ENCODE measurements around the gene ATF7.
"Not testable (repeated sequence)": the region's sequence is repeated elsewhere in the genome, so short reads cannot be mapped to it uniquely, and the experiment has no call there.

The ATF7 gene

GRCh38 chr12:53625946-53626701, at the start of gene ATF7:
Gene ATF7, minus strand, starts transcription at chr12:53626382. Its CDS starts 25,382 bp downstream, at chr12:53601000.
- in situ Hi-C loops (cut with HindIII; ENCODE audit: low sequenced_read_pairs) = no loop called here

GRCh38 chr12:53674977-53675700, 49.0 kb upstream of the ATF7 start:
- in situ Hi-C loops (cut with HindIII; ENCODE audit: low sequenced_read_pairs) = no loop called here

- in situ Hi-C loops (cut with HindIII; ENCODE audit: low sequenced_read_pairs) = no loop called here
Observed at GRCh38 chr12:53670971-53671370, 44.8 kb upstream of the ATF7 start.

- in situ Hi-C loops (cut with HindIII; ENCODE audit: low sequenced_read_pairs) = no loop called here
Observed at GRCh38 chr12:53670308-53670707, 44.1 kb upstream of the ATF7 start.

DNA sequence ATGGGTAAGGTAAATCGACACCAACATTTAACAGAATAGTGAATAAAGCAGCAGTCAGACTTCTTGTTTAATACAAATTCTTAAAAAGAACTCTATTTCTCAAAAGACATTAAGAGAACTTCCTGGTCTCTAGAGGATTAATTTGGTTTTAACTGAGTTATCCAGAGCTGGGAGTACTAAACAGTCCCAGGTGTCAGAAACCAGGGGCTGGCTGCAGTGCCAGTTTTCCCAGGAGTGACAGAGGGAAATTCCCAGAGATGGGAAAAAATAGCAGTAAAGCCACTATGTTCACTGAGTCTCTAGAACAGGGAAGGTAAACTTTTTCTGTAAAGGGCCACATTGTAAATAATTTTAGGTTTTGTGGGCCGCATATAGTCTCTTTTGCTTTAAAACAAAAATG, 40.9 kb upstream of the ATF7 start:
- in situ Hi-C loops (cut with HindIII; ENCODE audit: low sequenced_read_pairs) = no loop called here

DNA sequence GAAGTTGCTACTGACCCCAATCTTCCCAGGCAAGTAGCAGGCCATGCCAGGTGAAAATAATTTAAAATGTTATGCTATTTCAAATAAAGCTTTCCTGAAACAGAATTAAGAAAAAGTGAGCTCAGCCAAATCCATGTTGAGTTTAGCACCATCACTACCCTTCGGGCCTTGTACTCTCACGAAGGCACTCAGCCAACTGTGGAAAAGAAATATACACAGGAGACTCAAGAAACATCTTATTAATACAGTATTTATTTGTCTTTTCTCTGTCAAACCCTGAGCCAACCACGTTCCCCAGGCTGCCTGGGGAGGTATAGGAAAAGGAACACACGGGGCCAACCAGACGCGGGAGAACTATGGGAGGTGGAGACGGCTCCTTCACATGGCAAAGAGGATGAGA, 38.8 kb upstream of the ATF7 start:
- in situ Hi-C loops (cut with HindIII; ENCODE audit: low sequenced_read_pairs) = no loop called here

DNA sequence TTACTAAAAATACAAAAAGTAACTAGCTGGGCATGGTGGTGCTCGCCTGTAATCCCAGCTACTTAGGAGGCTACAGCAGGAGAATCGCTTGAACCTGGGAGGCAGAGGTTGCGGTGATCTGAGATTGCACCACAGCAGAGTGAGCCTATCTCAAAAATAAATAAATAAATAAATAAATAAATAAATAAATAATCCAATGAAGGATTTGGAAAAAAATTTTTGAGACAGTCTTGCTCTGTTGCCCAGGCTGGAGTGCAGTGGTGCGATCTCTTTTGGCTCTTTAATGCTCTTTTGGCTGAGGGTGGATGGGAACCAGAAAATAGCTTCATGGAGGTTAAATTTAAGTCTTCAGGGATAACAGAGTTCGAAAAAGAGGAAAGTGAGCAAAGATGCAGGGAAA, 38.0 kb upstream of the ATF7 start:
- in situ Hi-C loops (cut with HindIII; ENCODE audit: low sequenced_read_pairs) = no loop called here

DNA sequence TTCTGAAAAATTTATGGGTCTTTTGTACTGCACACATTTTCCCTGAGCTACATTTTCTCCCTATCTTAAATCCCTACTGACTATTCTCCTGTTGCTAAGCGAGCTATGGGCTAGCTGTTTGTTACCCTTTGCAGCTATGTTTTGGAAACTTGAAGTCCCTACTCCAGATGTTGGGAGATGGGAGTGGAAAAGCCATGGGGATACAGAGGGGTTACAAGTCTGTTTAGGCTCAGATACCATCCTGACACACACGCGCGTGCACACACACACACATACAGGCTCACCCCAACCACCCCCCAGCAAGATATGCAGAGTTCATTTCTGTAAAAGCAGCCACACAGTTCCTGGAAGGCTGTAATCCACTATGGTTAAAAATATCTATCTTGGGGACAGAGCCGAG, 33.9 kb upstream of the ATF7 start:
- in situ Hi-C loops (cut with HindIII; ENCODE audit: low sequenced_read_pairs) = no loop called here

DNA sequence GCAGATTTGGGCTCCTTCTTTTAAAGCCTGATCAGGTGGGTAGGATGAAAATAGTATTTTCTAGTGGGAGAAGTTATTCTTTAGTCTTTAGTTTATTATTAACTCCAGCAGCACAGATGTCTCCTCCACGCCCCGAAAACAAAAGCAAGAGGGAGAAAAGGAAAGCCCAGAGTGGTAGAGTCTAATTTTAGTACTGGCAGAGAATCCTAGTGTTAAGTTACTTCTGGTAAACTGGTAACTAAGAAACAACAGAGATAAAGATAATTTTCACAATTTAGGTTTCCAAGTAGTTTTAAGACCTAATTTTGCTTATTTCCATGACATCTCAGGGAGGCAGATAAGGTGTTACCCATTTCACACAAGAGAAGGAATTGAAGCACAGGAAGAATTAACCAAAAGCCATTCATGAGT, 33.4 kb upstream of the ATF7 start:
- in situ Hi-C loops (cut with HindIII; ENCODE audit: low sequenced_read_pairs) = no loop called here

DNA sequence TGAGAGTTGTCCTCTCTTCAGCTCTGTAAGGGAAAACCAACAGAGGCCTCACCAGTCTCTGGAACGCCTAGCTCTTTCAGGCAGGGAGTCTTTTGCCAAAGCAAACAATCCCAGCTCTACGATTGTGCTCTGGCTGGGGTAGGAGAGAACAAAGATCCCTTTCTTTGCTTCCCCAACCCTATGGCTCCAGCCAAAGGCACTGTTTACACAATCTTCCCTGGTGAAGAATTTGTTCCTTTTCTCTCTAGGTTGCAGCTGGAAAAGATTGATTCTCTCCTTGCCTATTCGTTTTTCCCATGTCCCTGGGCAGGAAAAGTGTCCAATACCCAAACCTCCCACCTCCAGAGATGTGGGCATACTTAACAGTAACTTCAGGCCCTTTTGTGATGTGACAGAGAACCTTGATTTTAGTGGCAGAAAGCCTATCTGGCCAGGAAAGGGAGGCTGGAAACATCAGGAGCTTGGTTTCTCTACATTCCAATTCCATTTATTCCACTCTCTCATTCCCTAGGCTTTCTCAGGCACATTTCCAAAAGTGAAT, 32.9 kb upstream of the ATF7 start:
- in situ Hi-C loops (cut with HindIII; ENCODE audit: low sequenced_read_pairs) = no loop called here

DNA sequence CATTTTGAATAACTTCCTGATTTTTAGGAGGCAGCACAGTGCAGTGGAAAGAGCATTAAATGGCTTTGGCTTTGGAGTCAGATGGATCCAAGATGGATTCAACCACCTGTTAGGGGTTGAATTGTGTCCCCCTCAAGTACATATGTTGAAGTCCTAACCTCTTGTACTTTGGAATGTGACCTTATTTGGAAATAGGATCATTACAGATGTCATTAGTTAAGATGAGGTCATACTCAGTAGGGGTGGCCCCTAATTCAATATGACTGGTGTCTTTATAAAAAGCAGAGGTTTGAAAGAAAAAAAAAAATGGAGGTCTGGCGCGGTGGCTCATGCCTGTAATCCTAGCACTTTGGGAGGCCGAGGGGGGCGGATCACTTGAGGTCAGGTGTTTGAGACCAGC, 30.9 kb upstream of the ATF7 start:
- in situ Hi-C loops (cut with HindIII; ENCODE audit: low sequenced_read_pairs) = no loop called here

GRCh38 chr12:53653595-53653994, 27.4 kb upstream of the ATF7 start:
- in situ Hi-C loops (cut with HindIII; ENCODE audit: low sequenced_read_pairs) = no loop called here

DNA sequence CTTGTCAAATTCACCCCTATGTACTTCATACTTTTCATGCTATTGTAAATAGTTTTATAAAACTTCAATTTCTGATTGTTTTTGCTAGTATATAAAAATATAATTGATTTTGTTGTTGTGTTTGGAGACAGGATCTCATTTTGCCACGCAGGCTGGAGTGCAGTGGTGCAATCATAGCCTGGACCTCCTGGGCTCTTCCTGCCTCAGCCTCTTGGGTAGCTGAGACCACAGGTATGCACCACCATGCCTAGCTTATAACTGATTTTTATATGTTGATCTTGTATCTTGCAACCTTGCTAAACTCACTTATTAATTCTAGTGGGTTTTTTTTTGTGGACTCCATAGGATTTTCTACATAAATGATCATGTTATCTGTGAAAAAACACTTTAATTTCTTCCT, 26.2 kb upstream of the ATF7 start:
- in situ Hi-C loops (cut with HindIII; ENCODE audit: low sequenced_read_pairs) = no loop called here

GRCh38 chr12:53651737-53652136, 25.6 kb upstream of the ATF7 start:
- in situ Hi-C loops (cut with HindIII; ENCODE audit: low sequenced_read_pairs) = no loop called here

- in situ Hi-C loops (cut with HindIII; ENCODE audit: low sequenced_read_pairs) = not testable (repeated sequence)
Observed at GRCh38 chr12:53646300-53646699, 20.1 kb upstream of the ATF7 start.

- in situ Hi-C loops (cut with HindIII; ENCODE audit: low sequenced_read_pairs) = no loop called here
Observed at GRCh38 chr12:53645165-53645564, 19.0 kb upstream of the ATF7 start.

- in situ Hi-C loops (cut with HindIII; ENCODE audit: low sequenced_read_pairs) = no loop called here
Observed at GRCh38 chr12:53644133-53644532, 18.0 kb upstream of the ATF7 start.

- in situ Hi-C loops (cut with HindIII; ENCODE audit: low sequenced_read_pairs) = no loop called here
Observed at GRCh38 chr12:53643232-53643979, 17.2 kb upstream of the ATF7 start.

GRCh38 chr12:53638057-53638456, 11.9 kb upstream of the ATF7 start:
- in situ Hi-C loops (cut with HindIII; ENCODE audit: low sequenced_read_pairs) = no loop called here

- in situ Hi-C loops (cut with HindIII; ENCODE audit: low sequenced_read_pairs) = no loop called here
Observed at GRCh38 chr12:53636641-53637040, 10.5 kb upstream of the ATF7 start.

GRCh38 chr12:53635708-53636107, 9.5 kb upstream of the ATF7 start:
- in situ Hi-C loops (cut with HindIII; ENCODE audit: low sequenced_read_pairs) = not testable (repeated sequence)

Measured in DLD1 (cell line).